Measurements from ENCODE around the gene CYP1B1.

GRCh38 chr2:38060236-38061018 is 15.5 kb downstream of the CYP1B1 start:
- TF ChIP-seq CTCF (IDR thresholded peaks at IDR 0.05 in 8 of 11, conservative IDR thresholded peaks at IDR 0.05 in 3 of 11) (no peak), POLR2A (IDR thresholded peaks at IDR 0.05) (no peak)

Data from spleen (tissue), 7 donors.